Measurements from ENCODE around the gene SCN3B.

The SCN3B gene

GRCh38 chr11:123586568-123586967 is 67.9 kb downstream of the SCN3B start:
- Histone ChIP-seq H3K27me3 (ENCODE audit: insufficient read depth, low read length) (no peaks in the 10 kb centered on the region), H3K9ac (ENCODE audit: low read length) (no peak overlapping the region), H3K9me2 (ENCODE audit: low read depth, low read length) (no peaks in the 10 kb centered on the region), H3K4me1 (ENCODE audit: insufficient read depth, low read length, severe bottlenecking) (no peaks in the 10 kb centered on the region), H3K4me3 (ENCODE audit: low read depth, low read length, poor library complexity, severe bottlenecking) (no peak overlapping the region), H3K79me2 (ENCODE audit: insufficient read depth, low read length) (no peaks in the 10 kb centered on the region), H3K36me3 (ENCODE audit: insufficient read depth, low read length) (no peaks in the 10 kb centered on the region), H3K4me2 (ENCODE audit: low read length) (no peak overlapping the region), H3F3A (ENCODE audit: insufficient read depth, low read length) (no peaks in the 10 kb centered on the region), H4K20me1 (ENCODE audit: insufficient read depth, low read length) (no peaks in the 10 kb centered on the region), H3K9me3 (ENCODE audit: low read length) (no peaks in the 10 kb centered on the region), H3K27ac (ENCODE audit: low read depth, low read length, poor library complexity, severe bottlenecking) (no peak overlapping the region), H2AFZ (ENCODE audit: low read length) (no peak overlapping the region)
- no peak for TF ChIP-seq CTCF (IDR thresholded peaks at IDR 0.05; ENCODE audit: low read length)
- no peak for TF ChIP-seq EZH2 (IDR thresholded peaks at IDR 0.05; ENCODE audit: borderline replicate concordance, low read length)

GRCh38 chr11:123585706-123586105 is 68.7 kb downstream of the SCN3B start:
- H3K4me2 ChIP-seq (ENCODE audit: low read length) = no peak overlapping the region
- no peaks in the 10 kb centered on the region for H3K79me2 ChIP-seq (ENCODE audit: insufficient read depth, low read length)

GRCh38 chr11:123585206-123585605 is 69.2 kb downstream of the SCN3B start:
- no peaks in the 10 kb centered on the region for H4K20me1 ChIP-seq (ENCODE audit: insufficient read depth, low read length)
- no peaks in the 10 kb centered on the region for H3K9me2 ChIP-seq (ENCODE audit: low read depth, low read length)
- H3K9ac ChIP-seq (ENCODE audit: low read length) = no peak overlapping the region
- no peak overlapping the region for H3K27ac ChIP-seq (ENCODE audit: low read depth, low read length, poor library complexity, severe bottlenecking)
- H3K9me3 ChIP-seq (ENCODE audit: low read length) = no peaks in the 10 kb centered on the region
- H3F3A ChIP-seq (ENCODE audit: insufficient read depth, low read length) = no peaks in the 10 kb centered on the region
- H3K4me2 ChIP-seq (ENCODE audit: low read length) = no peak overlapping the region
- H3K4me1 ChIP-seq (ENCODE audit: insufficient read depth, low read length, severe bottlenecking) = no peaks in the 10 kb centered on the region
- TF ChIP-seq CTCF (IDR thresholded peaks at IDR 0.05; ENCODE audit: low read length) (no peak), EZH2 (IDR thresholded peaks at IDR 0.05; ENCODE audit: borderline replicate concordance, low read length) (no peak)
- H3K4me3 ChIP-seq (ENCODE audit: low read depth, low read length, poor library complexity, severe bottlenecking) = no peak overlapping the region
- no peaks in the 10 kb centered on the region for H3K79me2 ChIP-seq (ENCODE audit: insufficient read depth, low read length)
- no peaks in the 10 kb centered on the region for H3K27me3 ChIP-seq (ENCODE audit: insufficient read depth, low read length)
- no peaks in the 10 kb centered on the region for H3K36me3 ChIP-seq (ENCODE audit: insufficient read depth, low read length)
- H2AFZ ChIP-seq (ENCODE audit: low read length) = no peak overlapping the region

More at GRCh38 chr11:123585706-123586105, 68.7 kb downstream of the SCN3B start:
- no peaks in the 10 kb centered on the region for H3K9me3 ChIP-seq (ENCODE audit: low read length)
- no peak overlapping the region for H3K27ac ChIP-seq (ENCODE audit: low read depth, low read length, poor library complexity, severe bottlenecking)
- H3K9ac ChIP-seq (ENCODE audit: low read length) = no peak overlapping the region
- H3K36me3 ChIP-seq (ENCODE audit: insufficient read depth, low read length) = no peaks in the 10 kb centered on the region
- H2AFZ ChIP-seq (ENCODE audit: low read length) = no peak overlapping the region
- H3K9me2 ChIP-seq (ENCODE audit: low read depth, low read length) = no peaks in the 10 kb centered on the region
- H3K27me3 ChIP-seq (ENCODE audit: insufficient read depth, low read length) = no peaks in the 10 kb centered on the region
- TF ChIP-seq EZH2 (IDR thresholded peaks at IDR 0.05; ENCODE audit: borderline replicate concordance, low read length) (no peak), CTCF (IDR thresholded peaks at IDR 0.05; ENCODE audit: low read length) (no peak)
- H3F3A ChIP-seq (ENCODE audit: insufficient read depth, low read length) = no peaks in the 10 kb centered on the region
- H4K20me1 ChIP-seq (ENCODE audit: insufficient read depth, low read length) = no peaks in the 10 kb centered on the region
- H3K4me3 ChIP-seq (ENCODE audit: low read depth, low read length, poor library complexity, severe bottlenecking) = no peak overlapping the region
- no peaks in the 10 kb centered on the region for H3K4me1 ChIP-seq (ENCODE audit: insufficient read depth, low read length, severe bottlenecking)

Data from OCI-LY1 (cell line).